Stimulated activated CD8-positive, alpha-beta memory T cell treated with anti-CD3 and anti-CD28 coated beads, Interleukin-12 subunit alpha, Interleukin-12 subunit beta, amount 100 ng/mL, for 24 hours (primary cell): ENCODE measurements around the gene SPTB.

Experiments
- DNase-seq: peaks from one replicate; pipeline ENCODE4 v3.0.0-alpha.2; 2020; ENCODE audit errors: extremely low read depth

Gene SPTB

GRCh38 chr14:64752909-64753308 is 126.8 kb downstream of the SPTB start:
- no peak for DNase-seq

GRCh38 chr14:64748995-64749714 is 130.6 kb downstream of the SPTB start:
- DNase-seq, result no peak

- no peak for DNase-seq
Measured at GRCh38 chr14:64748521-64748920, 131.2 kb downstream of the SPTB start.

DNA sequence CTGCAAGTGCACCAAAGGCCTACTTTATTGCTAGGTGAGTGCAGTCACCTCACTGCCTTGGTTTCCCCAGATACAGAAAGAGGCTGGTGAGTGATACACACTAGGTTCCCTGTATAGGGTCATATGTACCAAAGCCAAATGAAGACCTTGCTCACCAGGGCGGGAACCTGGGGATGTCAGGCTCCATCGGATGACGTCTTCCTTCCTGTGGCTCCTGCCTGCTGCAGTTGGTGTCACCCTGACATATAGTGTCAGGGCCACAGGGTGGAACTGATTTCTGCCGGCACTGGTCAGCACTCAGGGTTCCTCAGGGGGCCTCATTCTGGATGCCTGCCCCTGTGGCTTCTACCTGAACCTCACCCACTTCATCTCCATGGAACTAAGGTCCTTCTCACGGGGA is 132.4 kb downstream of the SPTB start:
- no peak for DNase-seq

DNA sequence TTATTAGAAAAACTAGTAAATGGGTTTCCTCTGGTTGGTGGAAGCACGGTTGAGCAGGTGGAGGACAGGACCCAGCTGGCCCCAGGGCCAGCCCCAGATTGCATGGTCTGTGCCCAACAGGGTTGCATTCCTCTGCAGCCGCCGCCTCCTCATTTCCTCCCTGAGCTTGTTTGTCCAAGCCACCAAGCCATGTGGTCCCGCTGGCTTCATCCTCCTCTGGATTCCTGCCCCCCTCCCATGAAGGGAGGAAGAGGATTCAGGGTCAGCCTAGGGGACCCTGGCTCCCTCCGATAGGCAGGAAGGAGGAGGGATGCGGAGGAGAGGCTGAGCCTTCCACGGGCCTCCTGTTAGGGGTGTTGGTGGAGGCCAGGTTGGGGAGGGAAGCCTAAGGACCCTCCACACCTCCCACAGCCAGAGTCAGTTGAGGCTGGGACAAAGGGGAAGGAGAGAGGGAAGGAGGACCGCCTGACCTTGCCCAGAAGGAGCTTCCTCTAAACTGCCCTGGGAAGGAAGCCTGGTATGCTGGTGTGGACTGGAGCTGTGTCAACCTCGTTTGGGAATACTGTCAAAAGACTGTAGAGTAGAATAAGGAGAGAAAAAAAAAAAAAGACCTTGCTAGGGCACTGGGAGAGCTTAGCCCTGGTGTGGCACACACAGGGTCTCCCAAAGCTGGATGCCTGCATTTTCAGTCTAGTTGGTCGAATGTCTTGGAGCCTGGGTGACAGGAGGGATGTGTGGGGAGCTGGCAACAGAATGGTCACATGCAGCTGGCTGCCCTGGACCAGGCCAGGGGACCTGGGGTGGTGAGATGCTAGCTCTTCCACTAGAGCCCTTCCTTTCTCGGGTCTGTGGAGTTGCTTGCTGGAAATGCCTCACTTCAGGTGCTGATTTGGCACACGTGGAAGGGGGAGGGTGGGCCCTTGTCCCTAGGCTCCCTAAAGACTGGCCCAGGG is 133.1 kb downstream of the SPTB start:
- no peak for DNase-seq

GRCh38 chr14:64745511-64746091 is 134.1 kb downstream of the SPTB start:
- DNase-seq, result no peak

DNA sequence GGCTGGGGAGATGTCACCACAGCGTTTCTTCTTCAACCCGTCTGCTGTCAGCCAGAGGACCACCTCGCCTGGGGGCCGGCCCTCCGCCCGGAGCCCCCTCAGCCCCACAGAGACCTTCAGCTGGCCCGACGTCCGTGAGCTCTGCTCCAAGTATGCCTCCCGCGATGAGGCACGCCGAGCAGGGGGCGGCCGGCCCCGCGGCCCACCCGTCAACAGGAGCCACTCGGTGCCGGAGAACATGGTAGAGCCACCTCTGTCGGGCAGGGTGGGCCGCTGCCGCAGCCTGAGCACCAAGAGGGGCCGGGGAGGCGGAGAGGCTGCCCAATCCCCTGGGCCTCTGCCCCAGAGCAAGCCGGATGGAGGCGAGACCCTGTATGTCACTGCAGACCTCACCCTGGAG is 136.6 kb downstream of the SPTB start:
- no peak for DNase-seq

DNA sequence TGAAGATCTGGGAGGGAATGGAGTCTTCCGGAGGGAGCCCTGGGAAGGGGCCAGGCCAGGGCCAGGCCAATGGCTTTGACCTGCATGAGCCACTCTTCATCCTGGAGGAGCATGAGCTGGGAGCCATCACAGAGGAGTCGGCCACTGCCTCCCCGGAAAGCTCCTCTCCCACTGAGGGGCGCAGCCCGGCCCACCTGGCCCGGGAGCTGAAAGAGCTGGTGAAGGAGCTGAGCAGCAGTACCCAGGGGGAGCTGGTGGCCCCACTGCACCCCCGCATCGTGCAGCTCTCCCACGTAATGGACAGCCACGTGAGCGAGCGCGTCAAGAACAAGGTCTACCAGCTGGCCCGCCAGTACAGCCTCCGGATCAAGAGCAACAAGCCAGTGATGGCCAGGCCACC is 137.7 kb downstream of the SPTB start:
- no peak for DNase-seq

DNA sequence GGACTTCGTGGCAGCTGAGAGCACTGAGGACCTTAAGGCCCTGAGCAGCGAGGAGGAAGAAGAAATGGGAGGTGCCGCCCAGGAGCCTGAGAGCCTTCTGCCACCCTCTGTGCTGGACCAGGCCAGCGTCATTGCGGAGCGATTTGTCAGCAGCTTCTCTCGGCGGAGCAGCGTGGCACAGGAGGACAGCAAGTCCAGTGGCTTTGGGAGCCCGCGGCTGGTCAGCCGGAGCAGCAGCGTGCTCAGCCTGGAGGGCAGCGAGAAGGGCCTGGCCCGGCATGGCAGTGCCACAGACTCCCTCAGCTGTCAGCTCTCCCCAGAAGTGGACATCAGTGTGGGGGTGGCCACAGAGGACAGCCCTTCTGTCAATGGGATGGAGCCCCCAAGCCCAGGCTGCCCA is 138.5 kb downstream of the SPTB start:
- no peak for DNase-seq

DNA sequence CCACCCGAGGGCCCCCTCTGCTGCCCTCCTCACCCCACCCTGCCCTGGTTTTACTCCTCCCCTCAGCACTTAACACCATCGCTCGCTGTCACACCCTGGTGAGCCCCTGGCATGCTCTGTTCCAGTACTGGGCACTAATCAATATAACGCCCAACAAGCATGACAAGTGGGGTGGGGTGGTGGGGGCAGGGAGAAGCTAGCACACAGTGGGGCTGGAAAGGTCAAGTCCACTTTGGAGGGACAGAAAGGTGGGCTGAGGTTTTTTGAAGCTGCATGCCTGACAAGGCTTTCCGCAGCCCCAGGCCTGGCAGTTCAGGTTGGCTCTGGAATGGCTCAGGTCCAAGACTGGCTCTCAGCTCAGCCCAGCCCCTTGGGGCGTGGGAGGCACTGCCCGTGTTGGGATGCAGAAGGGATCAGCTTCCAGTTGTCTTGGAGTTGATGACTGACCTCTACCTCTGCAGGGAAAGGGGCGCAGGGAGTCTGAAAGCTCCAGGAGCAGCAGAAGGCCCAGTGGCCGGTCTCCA is 141.4 kb downstream of the SPTB start:
- DNase-seq, result no peak

DNA sequence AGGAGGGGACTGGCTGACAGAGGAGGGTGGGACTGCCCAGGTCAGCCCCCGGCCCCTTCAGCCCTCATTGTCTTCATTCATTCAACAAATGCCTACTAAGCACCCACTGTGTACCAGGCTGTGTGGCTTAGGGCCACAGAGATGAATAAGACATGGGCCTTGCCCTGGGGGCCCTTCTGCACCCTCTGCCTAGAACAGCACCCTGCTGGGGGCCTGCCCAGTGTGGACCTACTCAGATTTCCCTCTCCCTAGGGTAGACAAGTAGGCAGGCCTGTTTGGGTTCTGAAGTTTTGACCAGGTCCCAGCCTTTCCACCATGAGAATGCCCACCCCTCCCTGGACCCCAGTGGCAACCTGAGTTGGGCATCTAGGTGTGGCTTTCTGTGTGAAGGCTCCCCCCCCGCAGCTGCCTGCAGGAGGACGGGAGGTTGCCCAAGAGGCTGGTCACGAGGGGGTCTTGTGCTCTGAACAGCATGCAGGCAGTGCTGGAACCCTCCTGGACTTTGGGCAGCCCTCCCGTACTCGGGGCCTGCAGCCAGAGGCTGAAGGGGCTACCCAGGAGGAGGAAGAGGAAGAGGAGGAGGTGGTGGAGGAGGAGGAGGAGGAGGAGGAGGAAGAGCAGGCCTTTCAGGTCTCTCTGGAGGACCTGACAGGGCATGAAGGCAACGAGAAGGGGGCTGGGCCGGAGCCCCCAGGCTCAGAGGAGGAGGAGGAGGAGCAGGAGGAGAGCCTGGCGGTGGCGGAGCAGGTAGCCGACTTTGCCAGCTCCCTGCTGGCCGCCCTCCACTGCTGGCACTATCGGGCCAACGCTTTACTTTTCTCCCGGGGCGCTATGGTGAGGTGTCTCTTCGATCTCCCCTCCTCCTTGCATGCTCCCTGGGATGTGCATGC is 142.1 kb downstream of the SPTB start:
- DNase-seq, result no peak

DNA sequence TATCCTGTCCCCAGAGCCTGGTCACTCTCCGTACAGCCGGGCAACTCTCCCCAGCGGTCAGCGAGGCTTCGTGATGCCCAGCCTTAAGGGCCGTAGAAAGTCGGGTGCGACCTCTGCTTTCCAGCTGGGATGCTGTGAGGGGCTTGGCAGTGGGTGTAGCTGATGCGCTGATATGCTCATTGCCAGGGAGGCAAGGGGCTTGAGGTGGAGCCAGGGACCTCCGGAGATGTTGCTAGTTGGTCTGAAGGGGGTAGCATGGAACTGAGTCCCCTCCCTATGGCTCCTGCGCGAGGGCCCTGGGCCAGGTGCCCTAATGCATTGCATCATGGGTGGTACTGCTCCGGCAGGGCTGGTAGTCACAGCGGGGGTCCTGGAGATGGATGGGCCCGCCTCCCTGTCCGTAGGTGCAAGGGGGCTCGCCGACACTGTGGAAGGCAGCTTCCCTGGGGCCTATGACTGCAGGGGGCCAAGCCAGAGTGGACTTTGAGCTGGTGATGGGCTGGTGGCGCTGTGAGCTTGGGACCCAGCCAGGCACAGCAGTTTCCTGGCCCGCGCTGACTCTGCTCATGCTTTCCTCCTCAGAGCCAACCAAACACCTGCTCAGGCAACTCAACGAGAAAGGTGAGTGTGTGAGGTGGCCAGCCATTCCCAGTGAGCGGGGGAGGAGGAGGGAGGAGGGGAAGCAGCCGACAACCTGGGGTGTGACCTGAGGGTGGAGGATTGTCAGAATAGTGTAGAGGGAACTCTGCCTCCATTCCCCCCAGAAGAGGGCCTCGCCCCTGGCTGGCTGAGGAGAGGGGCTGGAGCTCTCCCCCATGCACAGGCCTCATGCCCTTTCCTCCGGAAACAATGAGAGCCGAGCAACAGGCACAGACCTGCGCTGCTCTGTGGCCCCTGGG is 143.2 kb downstream of the SPTB start:
- no peak for DNase-seq

DNA sequence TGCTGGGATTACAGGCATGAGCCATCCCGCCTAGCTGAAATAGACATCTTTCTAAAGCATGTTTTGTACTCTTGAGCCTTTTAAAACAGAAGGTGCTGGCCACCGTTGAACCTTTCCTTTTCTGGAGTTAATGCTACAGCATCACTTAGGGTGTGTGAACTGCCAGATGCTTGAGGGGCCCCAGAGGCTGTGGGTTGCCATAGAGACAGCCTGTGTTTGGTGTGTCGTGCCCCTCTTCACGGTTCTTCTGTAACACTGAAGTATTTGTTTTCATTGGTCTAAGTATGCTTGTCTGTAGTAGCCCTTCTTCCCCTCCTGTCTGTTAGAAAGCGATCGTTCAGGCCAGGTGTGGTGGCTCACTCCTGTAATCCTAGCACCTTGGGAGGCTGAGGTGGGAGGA is 144.7 kb downstream of the SPTB start:
- no peak for DNase-seq

- no peak for DNase-seq
Measured at GRCh38 chr14:64733899-64734298, 145.8 kb downstream of the SPTB start.

- DNase-seq, result no peak
Measured at GRCh38 chr14:64733321-64733720, 146.4 kb downstream of the SPTB start.

GRCh38 chr14:64732536-64733120 is 147.1 kb downstream of the SPTB start:
- no peak for DNase-seq

- no peak for DNase-seq
Measured at GRCh38 chr14:64732066-64732465, 147.6 kb downstream of the SPTB start.

DNA sequence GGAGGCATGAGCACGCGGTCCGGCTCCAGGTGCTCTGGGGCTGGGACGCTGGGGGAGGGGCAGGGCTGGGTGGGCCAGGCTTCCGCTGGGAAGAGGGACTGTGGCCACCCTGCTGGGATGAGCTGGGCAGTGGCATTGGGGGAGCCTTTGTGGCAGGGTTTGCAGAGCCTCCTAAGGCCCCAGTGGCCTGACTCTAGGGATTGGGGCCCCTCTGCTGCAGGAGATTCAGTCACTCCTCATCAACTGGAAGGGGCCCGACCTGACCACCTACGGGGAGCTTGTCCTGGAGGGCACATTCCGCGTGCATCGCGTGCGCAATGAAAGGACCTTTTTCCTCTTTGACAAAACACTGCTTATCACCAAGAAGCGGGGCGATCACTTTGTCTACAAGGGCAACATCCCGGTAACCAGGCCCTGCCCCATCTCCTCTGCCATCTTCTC is 148.5 kb downstream of the SPTB start:
- DNase-seq, result no peak

GRCh38 chr14:64730681-64731080 is 149.0 kb downstream of the SPTB start:
- no peak for DNase-seq

- no peak for DNase-seq
Measured at GRCh38 chr14:64730061-64730440, 149.7 kb downstream of the SPTB start.
